MM.1S (cell line): ENCODE data around the gene FOXP4.

ENCODE experiments used
- DNase-seq: peaks from one replicate; pipeline ENCODE4 v3.0.0-alpha.2; 2015
- H2AFZ ChIP-seq: fragments of 300-600 bp; sonication (generic); 2 replicates; pipeline ENCODE4 v1.6.0; 2016; ENCODE audit warnings: antibody characterized with exemption, low read length
- H3F3A ChIP-seq: fragments of 300-600 bp; sonication (generic); 2 replicates; pipeline ENCODE4 v1.6.1; 2016; ENCODE audit warnings: mild to moderate bottlenecking, antibody characterized with exemption, low read length, moderate library complexity, mixed read lengths; ENCODE audit not compliant: insufficient read depth
- H3K27ac ChIP-seq: fragments of 300-600 bp; sonication (generic); 2 replicates; pipeline ENCODE4 v1.5.1; 2016; ENCODE audit warnings: mild to moderate bottlenecking, low read length
- H3K27me3 ChIP-seq: fragments of 300-600 bp; sonication (generic); replicated peaks from 2 replicates; pipeline ENCODE4 v1.6.0; 2016; ENCODE audit warnings: low read length; ENCODE audit not compliant: insufficient read depth
- H3K36me3 ChIP-seq: fragments of 300-600 bp; sonication (generic); replicated peaks from 2 replicates; pipeline ENCODE4 v1.6.1; 2016; ENCODE audit warnings: mild to moderate bottlenecking, low read length, mixed read lengths; ENCODE audit not compliant: insufficient read depth
- H3K4me1 ChIP-seq: fragments of 300-600 bp; sonication (generic); 2 replicates; pipeline ENCODE4 v1.6.1; 2016; ENCODE audit warnings: low read length, mixed read lengths
- H3K4me2 ChIP-seq: fragments of 300-600 bp; sonication (generic); 2 replicates; pipeline ENCODE4 v1.6.0; 2016; ENCODE audit warnings: low read depth, low read length
- H3K4me3 ChIP-seq: fragments of 300-600 bp; sonication (generic); 2 replicates; pipeline ENCODE4 v1.5.1; 2016; ENCODE audit warnings: low read length, mixed read lengths
- H3K79me2 ChIP-seq: fragments of 300-600 bp; sonication (generic); 2 replicates; pipeline ENCODE4 v1.6.1; 2016; ENCODE audit warnings: mixed run types, low read length, mixed read lengths
- H3K9ac ChIP-seq: fragments of 300-600 bp; sonication (generic); 2 replicates; pipeline ENCODE4 v1.6.1; 2016; ENCODE audit warnings: low read length, mixed read lengths
- H3K9me2 ChIP-seq: fragments of 300-600 bp; sonication (generic); replicated peaks from 2 replicates; pipeline ENCODE4 v1.6.1; 2016; ENCODE audit warnings: mild to moderate bottlenecking, low read length, mixed read lengths; ENCODE audit not compliant: insufficient read depth
- H3K9me3 ChIP-seq: fragments of 300-600 bp; sonication (generic); replicated peaks from 2 replicates; pipeline ENCODE4 v1.6.1; 2016; ENCODE audit warnings: mild to moderate bottlenecking, low read length, mixed read lengths; ENCODE audit not compliant: insufficient read depth
- H4K20me1 ChIP-seq: fragments of 300-600 bp; sonication (generic); 2 replicates; pipeline ENCODE4 v1.6.1; 2016; ENCODE audit warnings: mild to moderate bottlenecking, low read length, moderate library complexity, mixed read lengths; ENCODE audit not compliant: insufficient read depth
- CTCF ChIP-seq: fragments of 300-600 bp; sonication (generic); IDR thresholded peaks from 2 replicates; pipeline ENCODE4 v1.5.1; 2016; ENCODE audit warnings: antibody characterized with exemption, low read length, mixed read lengths
- EZH2 ChIP-seq: fragments of 300-600 bp; sonication (generic); optimal IDR thresholded peaks from 2 replicates; pipeline ENCODE3; 2017; ENCODE audit warnings: low read depth, mild to moderate bottlenecking, antibody characterized with exemption, low read length, mixed read lengths
- EZH2phosphoT487 ChIP-seq: fragments of 300-600 bp; sonication (generic); IDR thresholded peaks from 2 replicates; pipeline ENCODE4 v1.6.1; 2018; ENCODE audit warnings: antibody characterized with exemption, low read length

Gene FOXP4

GRCh38 chr6:41576667-41577066, 30.5 kb downstream of the FOXP4 start:
- no peaks in the 10 kb centered on the region for H3K9me3 ChIP-seq
- H3K27ac ChIP-seq = no peak overlapping the region
- DNase-seq = no peak
- TF ChIP-seq CTCF (no peak), EZH2phosphoT487 (no peak), EZH2 (no peak)
- no peak overlapping the region for H3K9ac ChIP-seq
- no peak overlapping the region for H3K4me3 ChIP-seq
- H3F3A ChIP-seq = no peaks in the 10 kb centered on the region
- no peaks in the 10 kb centered on the region for H4K20me1 ChIP-seq
- H2AFZ ChIP-seq = no peak overlapping the region
- H3K27me3 ChIP-seq = no peaks in the 10 kb centered on the region
- H3K79me2 ChIP-seq = no peaks in the 10 kb centered on the region
- H3K36me3 ChIP-seq = no peaks in the 10 kb centered on the region
- no peak overlapping the region for H3K4me2 ChIP-seq
- H3K9me2 ChIP-seq = no peaks in the 10 kb centered on the region
- no peaks in the 10 kb centered on the region for H3K4me1 ChIP-seq

GRCh38 chr6:41577356-41578216, 31.4 kb downstream of the FOXP4 start:
- Histone ChIP-seq H3K4me1 (no peaks in the 10 kb centered on the region), H3K27ac (no peak overlapping the region), H3K27me3 (no peaks in the 10 kb centered on the region), H3K79me2 (no peaks in the 10 kb centered on the region), H4K20me1 (no peaks in the 10 kb centered on the region), H3K4me2 (no peak overlapping the region), H2AFZ (no peak overlapping the region), H3K9ac (no peak overlapping the region), H3K9me3 (no peaks in the 10 kb centered on the region), H3K4me3 (no peak overlapping the region), H3K36me3 (no peaks in the 10 kb centered on the region), H3F3A (no peaks in the 10 kb centered on the region), H3K9me2 (no peaks in the 10 kb centered on the region)
- TF ChIP-seq CTCF (no peak), EZH2phosphoT487 (no peak), EZH2 (no peak)
- DNase-seq = no peak

GRCh38 chr6:41578217-41579087, 32.3 kb downstream of the FOXP4 start:
- TF ChIP-seq CTCF = no peak
- no peak for TF ChIP-seq EZH2
- no peak for TF ChIP-seq EZH2phosphoT487
- H3K4me3 ChIP-seq = no peak overlapping the region
- no peak overlapping the region for H3K4me2 ChIP-seq
- no peaks in the 10 kb centered on the region for H3K9me2 ChIP-seq
- H3K79me2 ChIP-seq = no peaks in the 10 kb centered on the region
- no peaks in the 10 kb centered on the region for H3K36me3 ChIP-seq
- H3K4me1 ChIP-seq = no peaks in the 10 kb centered on the region
- no peaks in the 10 kb centered on the region for H3K27me3 ChIP-seq
- no peaks in the 10 kb centered on the region for H4K20me1 ChIP-seq
- H3K9me3 ChIP-seq = no peaks in the 10 kb centered on the region
- no peak overlapping the region for H3K9ac ChIP-seq
- H3K27ac ChIP-seq = no peak overlapping the region
- no peak for DNase-seq
- no peak overlapping the region for H2AFZ ChIP-seq
- H3F3A ChIP-seq = no peaks in the 10 kb centered on the region
